HL-60/S4 (cell line): ENCODE data around the gene MPEG1.

Source experiments
- in situ Hi-C: fragments of 300-500 bp; cut with MboI; formaldehyde crosslinking; loops from 2 replicates; pipeline ENCODE4 v1.14.3; 2022; ENCODE audit warnings: low sequenced_read_pairs

The MPEG1 gene

DNA sequence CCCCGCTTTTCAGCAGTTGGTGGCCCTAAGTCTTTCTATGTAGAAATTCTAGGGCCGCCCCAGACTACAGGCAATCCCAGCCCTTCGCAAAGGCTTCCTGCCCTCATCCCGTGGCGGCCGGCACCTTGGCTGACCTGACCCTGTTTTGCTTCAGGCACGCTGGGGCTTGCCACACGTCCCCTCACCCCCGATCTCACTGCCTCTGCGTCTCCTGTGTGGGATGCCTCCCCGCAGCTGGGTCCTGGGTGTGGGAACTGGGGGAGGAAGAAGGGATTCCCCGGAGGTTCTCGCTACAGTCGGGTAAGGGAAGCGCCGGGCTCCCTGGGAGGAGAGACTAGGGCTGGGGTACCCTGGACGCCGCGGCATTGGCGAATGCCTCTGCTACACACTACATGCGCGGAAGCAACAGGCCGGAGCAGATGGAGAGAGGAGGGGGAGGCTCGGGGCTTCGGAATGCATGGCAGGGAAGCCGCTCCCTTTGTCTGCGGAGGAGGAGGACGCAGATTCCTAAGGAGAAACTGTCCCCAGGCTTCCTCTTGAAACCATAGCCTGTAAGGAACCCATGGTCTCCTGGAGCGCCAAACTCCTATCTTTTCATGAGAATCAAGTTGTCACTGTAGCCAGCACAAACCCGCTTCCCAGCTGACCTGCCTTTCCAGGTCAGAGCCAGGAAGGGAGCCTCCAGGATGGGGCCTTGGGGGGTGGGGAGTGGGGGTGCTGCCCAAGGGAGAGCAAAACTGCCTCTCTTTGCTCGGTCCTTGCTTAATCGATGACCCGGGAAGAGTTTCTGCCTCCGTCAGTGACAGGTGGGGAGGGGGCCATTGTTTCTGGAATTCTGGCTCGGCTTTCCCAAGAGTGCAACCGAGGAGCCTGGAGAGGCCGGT, 39.4 kb downstream of the MPEG1 start:
- in situ Hi-C loops, result no loop called here

DNA sequence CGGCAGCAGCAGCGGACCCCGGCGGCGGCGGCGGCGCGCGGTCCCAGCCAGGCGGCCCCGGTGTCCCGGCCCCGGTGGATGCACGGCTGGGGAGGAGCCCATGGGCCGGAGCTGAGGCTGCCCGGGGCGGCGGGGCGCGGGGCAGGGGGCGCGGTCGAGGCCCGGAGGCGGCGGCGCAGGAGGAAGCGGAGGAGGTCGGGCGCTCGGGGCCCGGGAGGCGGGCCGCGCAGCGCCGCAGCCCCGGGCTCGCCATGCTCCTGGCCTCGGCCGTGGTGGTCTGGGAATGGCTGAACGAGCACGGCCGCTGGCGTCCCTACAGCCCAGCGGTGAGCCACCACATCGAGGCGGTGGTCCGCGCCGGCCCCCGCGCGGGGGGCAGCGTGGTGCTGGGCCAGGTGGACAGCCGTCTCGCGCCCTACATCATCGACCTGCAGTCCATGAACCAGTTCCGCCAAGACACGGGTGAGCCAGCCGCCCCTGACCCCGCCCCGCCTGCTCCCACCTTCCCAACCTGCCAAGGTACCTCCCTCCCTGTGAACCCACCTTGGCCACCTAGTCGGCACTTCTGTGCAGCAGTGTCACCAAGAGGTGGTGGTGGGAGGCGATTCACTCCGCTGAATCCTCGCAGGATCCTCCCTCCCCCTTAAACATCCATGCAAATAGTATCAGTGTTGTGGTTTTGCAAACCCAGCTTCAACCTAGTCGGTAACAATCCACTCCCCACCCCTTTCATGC, 40.2 kb downstream of the MPEG1 start:
- in situ Hi-C loops, result no loop called here

DNA sequence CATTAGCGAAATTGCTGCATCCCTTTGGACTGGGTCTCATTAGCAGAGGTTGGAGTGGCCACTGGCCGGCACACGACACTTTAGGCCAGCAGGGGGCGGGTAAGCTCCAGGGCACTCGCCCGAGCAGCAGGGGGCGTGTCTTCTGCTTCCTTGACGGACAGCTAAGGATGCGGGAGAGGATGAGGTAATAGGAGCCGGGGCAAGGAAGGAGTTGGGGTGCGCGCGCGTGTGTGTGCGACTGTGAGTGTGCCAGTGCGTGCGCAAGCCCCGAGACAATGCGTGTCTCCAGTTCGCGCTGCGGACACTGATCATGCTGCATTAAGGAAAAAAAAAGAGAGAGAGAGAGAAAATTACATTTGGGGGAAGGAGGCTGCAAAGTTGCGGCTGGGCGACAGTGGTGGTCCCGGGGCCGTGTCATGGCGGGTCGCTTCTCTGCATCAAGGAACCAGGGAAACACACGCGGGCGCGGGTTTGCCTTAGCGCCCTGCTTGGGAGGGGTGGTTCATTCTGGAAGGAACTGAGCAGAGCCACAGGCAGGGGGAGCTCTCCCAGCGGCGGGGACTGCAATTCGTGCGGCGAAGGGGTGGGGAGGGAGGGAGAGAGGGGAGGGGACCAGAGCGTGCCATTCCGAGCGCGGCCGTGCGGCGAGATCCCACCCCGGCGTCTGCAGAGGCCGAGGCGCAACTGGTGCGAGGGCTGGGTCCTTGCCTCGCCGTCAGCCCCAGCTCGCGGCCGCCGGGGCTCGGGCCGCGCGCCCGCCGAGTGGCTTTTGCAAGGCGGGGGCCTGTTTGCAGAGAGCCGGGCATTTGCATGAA, 41.0 kb downstream of the MPEG1 start, which contains the start of gene DTX4:
TSS of gene DTX4 (plus strand) at position 625 of the 815 bp plus-strand sequence. CDS start 464 bp downstream, outside the sequence.
- in situ Hi-C loops, result no loop called here

DNA sequence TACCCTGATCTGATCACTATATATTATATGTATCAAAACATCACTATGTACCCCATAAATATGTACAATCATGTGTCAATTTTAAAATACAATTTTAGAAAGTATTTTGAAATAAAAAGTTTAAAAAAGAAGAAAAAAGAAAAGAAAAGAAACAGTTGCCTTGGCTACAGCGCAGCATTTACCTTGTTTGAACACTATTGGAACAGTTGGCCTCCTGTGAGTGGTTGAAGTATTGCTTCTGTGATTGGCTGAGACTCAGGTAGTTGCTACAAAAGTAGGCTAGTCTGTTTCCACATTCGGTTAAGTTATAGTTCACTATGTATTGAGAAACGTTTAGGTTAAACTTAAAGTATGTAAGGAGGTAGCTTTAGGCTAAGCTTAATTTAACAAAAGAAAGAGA, 48.7 kb downstream of the MPEG1 start:
- in situ Hi-C loops, result loop anchor here (10.0 kb wide), 1 partner anchor 261 kb away; the partner anchor contains the start of gene OR5A2
